ENCODE results near the gene SLC25A44. TPM values are rescaled to one million over a fixed set of nuclear protein-coding genes. Genes with fewer than 3 reads are reported as not detected.
"Not testable (repeated sequence)": the region's sequence is repeated elsewhere in the genome, so short reads cannot be mapped to it uniquely, and the experiment has no call there.

The SLC25A44 gene
- total RNA-seq, 4 donors from 2014 or later = 9.2 to 19.5 (median 18.5) TPM

GRCh38 chr1:156212130-156212529 is 18.2 kb downstream of the SLC25A44 start:
- intact Hi-C loops (cut with DNase I; ENCODE audit: low total_unique reads) (loop anchor here (2.0 to 5.0 kb wide), 5 partner anchors 17 to 115 kb away; partner anchors contain the start of genes SLC25A44 and SMG5), in situ Hi-C loops (cut with MboI; ENCODE audit: low sequenced_read_pairs in 4 of 4) (no loop called here)
- TF ChIP-seq CTCF (IDR thresholded peaks at IDR 0.05 in 4 of 5, conservative IDR thresholded peaks at IDR 0.05 in 1 of 5) = no peak
- H3K36me3 ChIP-seq = peaks cover 0 to 12% of the 10 kb centered on the region in 2 donors
- H3K4me3 ChIP-seq = peak overlapping the region; percentile 70 to 92 (median 74)
- H3K4me1 ChIP-seq = peaks cover 12 to 25% of the 10 kb centered on the region in 2 donors
- no peak for ATAC-seq
- no peak for DNase-seq
- H3K27me3 ChIP-seq = no peaks in the 10 kb centered on the region
- H3K27ac ChIP-seq = peak overlapping the region; percentile 91 to 99 (median 95)
- H3K9me3 ChIP-seq = no peaks in the 10 kb centered on the region

GRCh38 chr1:156212833-156213643 is 19.1 kb downstream of the SLC25A44 start, which contains the start of gene PMF1:
TSS of gene PMF1 (plus strand) at chr1:156213007. CDS start at chr1:156213016, 9 bp downstream.
- DNase-seq (peak; percentile 98), ATAC-seq (peak; percentile 98 to 99)
- Histone ChIP-seq H3K4me3 (peak within 1 kb of the TSS; percentile 70 to 92 (median 74)), H3K27ac (peak within 1 kb of the TSS; percentile 91 to 99 (median 95)), H3K27me3 (no peaks in the 10 kb centered on the region), H3K36me3 (peaks cover 0 to 12% of the 10 kb centered on the region in 2 donors), H3K4me1 (peaks cover 21 to 25% of the 10 kb centered on the region in 2 donors), H3K9me3 (no peaks in the 10 kb centered on the region)
- no peak for TF ChIP-seq CTCF (IDR thresholded peaks at IDR 0.05 in 4 of 5, conservative IDR thresholded peaks at IDR 0.05 in 1 of 5)
- TF ChIP-seq POLR2A (IDR thresholded peaks at IDR 0.05) = peak; percentile 59 to 74
- in situ Hi-C loops (cut with MboI; ENCODE audit: low sequenced_read_pairs in 4 of 4) = no loop called here
- intact Hi-C loops (cut with DNase I; ENCODE audit: low total_unique reads) = loop anchor here (2.0 to 5.0 kb wide), 5 partner anchors 18 to 116 kb away; partner anchors contain the start of genes SLC25A44 and SMG5

DNA sequence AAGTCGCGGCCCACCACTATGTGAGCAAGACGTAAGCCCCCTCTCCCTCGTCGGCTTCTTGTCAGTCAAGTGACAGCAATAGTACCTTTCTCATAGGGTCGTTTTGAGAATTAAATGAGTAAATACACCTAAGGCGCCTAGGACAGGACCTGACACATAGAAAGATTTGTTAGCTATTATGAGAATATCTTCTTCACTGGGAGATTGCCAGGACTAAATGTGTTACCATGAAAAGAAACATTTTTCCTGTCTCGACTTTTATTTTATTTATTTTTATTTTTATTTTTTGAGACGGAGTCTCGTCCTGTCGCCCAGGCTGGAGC is 19.7 kb downstream of the SLC25A44 start:
- in situ Hi-C loops (cut with MboI; ENCODE audit: low sequenced_read_pairs in 4 of 4) (no loop called here), intact Hi-C loops (cut with DNase I; ENCODE audit: low total_unique reads) (loop anchor here (2.0 to 5.0 kb wide), 5 partner anchors 19 to 116 kb away; partner anchors contain the start of genes SLC25A44 and SMG5)

DNA sequence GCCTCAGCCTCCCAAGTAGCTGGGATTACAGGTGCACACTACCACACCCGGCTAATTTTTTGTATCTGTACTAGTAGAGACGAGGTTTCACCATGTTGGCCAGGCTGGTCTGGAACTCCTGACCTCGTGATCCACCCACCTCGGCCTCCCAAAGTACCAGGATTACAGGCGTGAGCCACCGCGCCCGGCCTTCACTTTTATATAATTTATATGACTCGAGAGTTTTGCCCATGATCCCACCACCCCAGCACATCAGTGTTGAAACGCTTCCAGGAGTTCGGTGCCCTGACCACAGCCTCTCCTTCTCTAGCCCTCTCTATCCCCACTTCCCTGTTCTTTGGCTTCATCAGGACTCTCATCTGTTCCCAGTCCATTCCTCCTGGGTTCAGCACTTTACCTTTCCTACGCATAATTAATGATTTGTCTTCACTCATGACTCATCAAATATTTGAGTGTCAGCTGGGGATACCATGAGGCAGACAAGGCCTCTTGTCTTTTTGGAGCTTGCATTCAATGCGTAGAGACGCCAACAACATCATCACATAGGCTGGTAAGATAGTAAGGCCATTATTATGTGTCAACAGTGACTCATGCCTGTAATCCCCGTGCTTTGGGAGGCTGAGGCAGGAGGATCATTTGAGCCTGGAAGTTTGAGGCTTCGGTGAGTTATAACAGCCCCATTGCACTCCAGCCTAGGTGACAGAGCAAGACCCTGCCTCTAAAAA is 20.3 kb downstream of the SLC25A44 start:
- DNase-seq = no peak
- Histone ChIP-seq H3K9me3 (no peaks in the 10 kb centered on the region), H3K4me1 (peaks cover 24 to 25% of the 10 kb centered on the region in 2 donors), H3K4me3 (peak overlapping the region; percentile 70 to 92 (median 74)), H3K36me3 (peaks cover 0 to 12% of the 10 kb centered on the region in 2 donors), H3K27me3 (no peaks in the 10 kb centered on the region), H3K27ac (peak overlapping the region; percentile 91 to 99 (median 95))
- no peak for TF ChIP-seq POLR2A (IDR thresholded peaks at IDR 0.05)
- no peak for TF ChIP-seq CTCF (IDR thresholded peaks at IDR 0.05 in 4 of 5, conservative IDR thresholded peaks at IDR 0.05 in 1 of 5)
- in situ Hi-C loops (cut with MboI; ENCODE audit: low sequenced_read_pairs in 4 of 4) = no loop called here
- intact Hi-C loops (cut with DNase I; ENCODE audit: low total_unique reads) = loop anchor here (5.0 kb wide), 2 partner anchors 67 to 117 kb away; no protein-coding TSS in a partner anchor
- ATAC-seq = no peak

More for the DNA sequence above, 19.7 kb downstream of the SLC25A44 start:
- Histone ChIP-seq H3K9me3 (no peaks in the 10 kb centered on the region), H3K4me3 (peak overlapping the region; percentile 70 to 92 (median 74)), H3K27ac (peak overlapping the region; percentile 91 to 99 (median 95)), H3K27me3 (no peaks in the 10 kb centered on the region), H3K36me3 (peaks cover 0 to 12% of the 10 kb centered on the region in 2 donors), H3K4me1 (peaks cover 24 to 25% of the 10 kb centered on the region in 2 donors)
- DNase-seq = no peak
- TF ChIP-seq POLR2A (IDR thresholded peaks at IDR 0.05) (no peak), CTCF (IDR thresholded peaks at IDR 0.05 in 4 of 5, conservative IDR thresholded peaks at IDR 0.05 in 1 of 5) (no peak)
- no peak for ATAC-seq

- ATAC-seq; H3K4me3 ChIP-seq; H3K27ac ChIP-seq; H3K36me3 ChIP-seq; intact Hi-C loops (cut with DNase I; ENCODE audit: low total_unique reads); DNase-seq; H3K9me3 ChIP-seq; in situ Hi-C loops (cut with MboI; ENCODE audit: low sequenced_read_pairs in 4 of 4); H3K27me3 ChIP-seq: not testable (repeated sequence)
- H3K4me1 ChIP-seq = peaks cover 24 to 25% of the 10 kb centered on the region in 2 donors
These were observed 22.6 kb downstream of the SLC25A44 start for GRCh38 chr1:156216361-156217086.

Data from gastrocnemius medialis (tissue), 4 donors.